Right cardiac atrium (tissue), 5 donors: ENCODE measurements around the gene NNMT. TPM values are rescaled to one million over a fixed set of nuclear protein-coding genes. Genes with fewer than 3 reads are reported as not detected.

ENCODE experiments used
- ATAC-seq, 2 donors: fragments of 200-7000 bp; cut with Tn5 transposase; one replicate each; pipeline versions ENCODE4 v1.8.0 to v1.9.1; 2020; ENCODE audit warnings: moderate library complexity in 2 of 2, mild to moderate bottlenecking in 1 of 2
- DNase-seq, 3 donors: peaks; one replicate each; pipeline ENCODE4 v3.0.0-alpha.2; 2020
- H3K27ac ChIP-seq: one replicate; pipeline ENCODE4 v1.5.1; 2013; ENCODE audit warnings: mild to moderate bottlenecking, low read length, control low read depth, moderate library complexity
- H3K27me3 ChIP-seq: one replicate; pipeline ENCODE4 v1.6.1; 2013; ENCODE audit not compliant: control insufficient read depth, insufficient read depth
- H3K4me1 ChIP-seq: one replicate; pipeline ENCODE4 v1.6.1; 2013; ENCODE audit warnings: low read length; ENCODE audit not compliant: control insufficient read depth, insufficient read depth
- H3K4me3 ChIP-seq: one replicate; pipeline ENCODE4 v1.5.1; 2013; ENCODE audit warnings: low read length, control low read depth
- H3K9me3 ChIP-seq: one replicate; pipeline ENCODE4 v1.6.1; 2013; ENCODE audit warnings: low read length; ENCODE audit not compliant: control insufficient read depth
- WGBS: extraction: QIAGEN DNeasy Blood & Tissue Kit; methylation state at CpG from one replicate; pipeline ENCODE4 v1.1.7; 2013; 5-methylcytosine and 5-hydroxymethylcytosine counted together
- intact Hi-C, 4 donors: fragments of 100-400 bp; cut with DNase I; formaldehyde crosslinking; loops; one replicate each; pipeline versions ENCODE4 v1.11.0 to v1.14.0; 2022 to 2023
- polyA plus RNA-seq: library from polyadenylated mRNA; stranded (reverse); fragments of 200-250 nt; gene quantifications from one replicate; pipeline ENCODE4 v1.2.3, GENCODE V29; 2013
- total RNA-seq, 4 donors: library from RNA; stranded (reverse); fragmentation: NEBNext Ultra II Directional; extraction: Animal tissue kit (Norgen Biotek cat#: 25700); gene quantifications; one replicate each; pipeline ENCODE4 v1.2.1, GENCODE V29; 2021
- donor health status: healthy with polysubstance abuse.
- donor health status: DM: no; HTN: yes; CAD: no.
- donor health status: DM: no; HTN: no; CAD: no.
- donor health status: DM: no; HTN: yes; CAD: no; lungs with severe emphysema.
- donor health status: DM: yes; HTN: yes; CAD: no.

The NNMT gene
- total and polyA plus RNA-seq, 5 donors: 16.8 to 183 (median 56.9) TPM

- Histone ChIP-seq H3K4me1 (peaks cover 18% of the 10 kb centered on the region), H3K27ac (peak overlapping the region; percentile 42), H3K9me3 (no peaks in the 10 kb centered on the region), H3K4me3 (no peak overlapping the region), H3K27me3 (no peaks in the 10 kb centered on the region)
- DNase-seq: peak in 1 of 3 donors; percentile 73
- 75% methylated on average over 20 of the region's 20 CpGs for WGBS
- peak; percentile 0 to 1 for ATAC-seq
- intact Hi-C loops: loop anchor here (5.0 to 10.0 kb wide), 3 partner anchors 52 to 219 kb away; no protein-coding TSS in a partner anchor
Measured at GRCh38 chr11:114256176-114256966, 39.8 kb upstream of the NNMT start.

- DNase-seq (peak in 1 of 3 donors; percentile 63), ATAC-seq (no peak)
- Histone ChIP-seq H3K4me1 (peaks cover 16% of the 10 kb centered on the region), H3K9me3 (no peaks in the 10 kb centered on the region), H3K4me3 (no peak overlapping the region), H3K27ac (peak overlapping the region; percentile 42), H3K27me3 (no peaks in the 10 kb centered on the region)
- intact Hi-C loops: loop anchor here (5.0 to 10.0 kb wide), 3 partner anchors 52 to 220 kb away; no protein-coding TSS in a partner anchor
- 78% methylated on average over 10 of the region's 10 CpGs for WGBS
Measured at GRCh38 chr11:114256967-114257286, 39.3 kb upstream of the NNMT start.

- Histone ChIP-seq H3K27ac (peak overlapping the region; percentile 74), H3K4me3 (no peak overlapping the region), H3K27me3 (no peaks in the 10 kb centered on the region), H3K4me1 (peaks cover 15% of the 10 kb centered on the region), H3K9me3 (no peaks in the 10 kb centered on the region)
- ATAC-seq (peak; percentile 38 to 61), DNase-seq (peak; percentile 68 to 91 (median 82))
- 41% methylated on average over 29 of the region's 29 CpGs for WGBS
- intact Hi-C loops: loop anchor here (5.0 to 10.0 kb wide), 3 partner anchors 53 to 221 kb away; no protein-coding TSS in a partner anchor
Measured at GRCh38 chr11:114257621-114258558, 38.3 kb upstream of the NNMT start.

GRCh38 chr11:114258696-114259095, 37.5 kb upstream of the NNMT start:
- intact Hi-C loops: loop anchor here (5.0 to 10.0 kb wide), 3 partner anchors 54 to 221 kb away; no protein-coding TSS in a partner anchor
- no peak overlapping the region for H3K4me3 ChIP-seq
- H3K27me3 ChIP-seq: no peaks in the 10 kb centered on the region
- H3K27ac ChIP-seq: peak overlapping the region; percentile 74
- DNase-seq (peak in 1 of 3 donors; percentile 71), ATAC-seq (peak; percentile 9 to 13)
- 52% methylated on average over 7 of the region's 7 CpGs for WGBS
- no peaks in the 10 kb centered on the region for H3K9me3 ChIP-seq
- peaks cover 15% of the 10 kb centered on the region for H3K4me1 ChIP-seq

- WGBS: 52% methylated on average over 10 of the region's 10 CpGs
- H3K27ac ChIP-seq: peak overlapping the region; percentile 74
Measured at GRCh38 chr11:114259124-114259526, 37.1 kb upstream of the NNMT start.

GRCh38 chr11:114259551-114259983, 36.6 kb upstream of the NNMT start:
- no peaks in the 10 kb centered on the region for H3K9me3 ChIP-seq
- peak in 1 of 3 donors; percentile 81 for DNase-seq
- no peak overlapping the region for H3K4me3 ChIP-seq
- peaks cover 15% of the 10 kb centered on the region for H3K4me1 ChIP-seq
- no peaks in the 10 kb centered on the region for H3K27me3 ChIP-seq
- peak in 1 of 2 donors; percentile 1 for ATAC-seq
- 83% methylated on average over 12 of the region's 12 CpGs for WGBS
- H3K27ac ChIP-seq: peak overlapping the region; percentile 13
- intact Hi-C loops: loop anchor here (5.0 to 10.0 kb wide), 3 partner anchors 55 to 222 kb away; no protein-coding TSS in a partner anchor

More at GRCh38 chr11:114259124-114259526, 37.1 kb upstream of the NNMT start:
- peak; percentile 3 to 5 for ATAC-seq
- H3K4me1 ChIP-seq: peaks cover 15% of the 10 kb centered on the region
- no peaks in the 10 kb centered on the region for H3K27me3 ChIP-seq
- intact Hi-C loops: loop anchor here (5.0 to 10.0 kb wide), 3 partner anchors 54 to 222 kb away; no protein-coding TSS in a partner anchor
- H3K4me3 ChIP-seq: no peak overlapping the region
- H3K9me3 ChIP-seq: no peaks in the 10 kb centered on the region
- peak; percentile 41 to 86 (median 70) for DNase-seq

- no peaks in the 10 kb centered on the region for H3K9me3 ChIP-seq
- DNase-seq (peak in 1 of 3 donors; percentile 65), ATAC-seq (no peak)
- peak overlapping the region; percentile 13 for H3K27ac ChIP-seq
- intact Hi-C loops: loop anchor here (2.0 to 10.0 kb wide), 7 partner anchors 223 to 363 kb away; partner anchors contain the start of gene HTR3B (in 1 of the 4)
- 83% methylated on average over 6 of the region's 6 CpGs for WGBS
- peaks cover 15% of the 10 kb centered on the region for H3K4me1 ChIP-seq
- no peak overlapping the region for H3K4me3 ChIP-seq
- H3K27me3 ChIP-seq: no peaks in the 10 kb centered on the region
Measured at GRCh38 chr11:114260077-114260476, 36.1 kb upstream of the NNMT start.

- intact Hi-C loops: loop anchor here (2.0 to 10.0 kb wide), 7 partner anchors 223 to 364 kb away; partner anchors contain the start of gene HTR3B (in 1 of the 4)
- peak overlapping the region; percentile 13 for H3K27ac ChIP-seq
- no peaks in the 10 kb centered on the region for H3K27me3 ChIP-seq
- H3K9me3 ChIP-seq: no peaks in the 10 kb centered on the region
- ATAC-seq (peak; percentile 3 to 7), DNase-seq (peak in 1 of 3 donors; percentile 72)
- peaks cover 15% of the 10 kb centered on the region for H3K4me1 ChIP-seq
- H3K4me3 ChIP-seq: no peak overlapping the region
- 55% methylated on average over 9 of the region's 9 CpGs for WGBS
Measured at GRCh38 chr11:114260483-114260882, 35.7 kb upstream of the NNMT start.

GRCh38 chr11:114261791-114262190, 34.4 kb upstream of the NNMT start:
- Histone ChIP-seq H3K27ac (no peak overlapping the region), H3K9me3 (no peaks in the 10 kb centered on the region), H3K4me1 (peaks cover 11% of the 10 kb centered on the region), H3K4me3 (no peak overlapping the region), H3K27me3 (no peaks in the 10 kb centered on the region)
- WGBS: 75% methylated on average over 7 of the region's 7 CpGs
- peak in 1 of 3 donors; percentile 47 for DNase-seq
- no peak for ATAC-seq
- intact Hi-C loops: loop anchor here (2.0 to 10.0 kb wide), 8 partner anchors 224 to 365 kb away; partner anchors contain the start of gene HTR3B (in 1 of the 4)
